Suppressor macrophage treated with lipopolysaccharide for 1 hour (primary cell): ENCODE data around the gene SCGB1D1.

Experiments
- DNase-seq, 3 donors: peaks; one replicate each; pipeline ENCODE4 v3.0.0-alpha.2; 2020 to 2022

SCGB1D1 gene

GRCh38 chr11:62237499-62237898 lies 47.5 kb downstream of the SCGB1D1 start:
- DNase-seq, result no peak

GRCh38 chr11:62238151-62238550 lies 48.1 kb downstream of the SCGB1D1 start:
- no peak for DNase-seq

GRCh38 chr11:62241095-62241494 lies 51.1 kb downstream of the SCGB1D1 start:
- no peak for DNase-seq

DNA sequence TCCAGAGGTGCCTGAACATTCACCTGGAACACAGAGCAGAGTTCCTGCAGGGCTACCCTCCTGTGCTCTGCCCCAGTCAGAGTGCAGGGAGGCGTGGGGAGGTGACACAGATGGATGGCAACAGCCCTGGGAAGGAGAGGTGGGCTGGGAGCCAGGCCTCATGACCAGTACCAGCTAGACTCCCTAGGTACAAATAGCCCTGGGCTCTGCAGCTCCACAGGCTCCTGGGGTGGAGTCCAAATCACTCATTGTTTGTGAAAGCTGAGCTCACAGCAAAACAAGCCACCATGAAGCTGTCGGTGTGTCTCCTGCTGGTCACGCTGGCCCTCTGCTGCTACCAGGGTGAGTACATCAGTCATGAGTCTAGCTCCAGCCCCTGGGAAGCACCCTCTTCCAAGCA lies 52.0 kb downstream of the SCGB1D1 start, which contains the start of gene SCGB1D2:
TSS of gene SCGB1D2 (plus strand) at position 219 of the 400 bp plus-strand sequence. CDS start at position 288, 69 bp downstream.
- no peak for DNase-seq
